Vein endothelial cell (primary cell): Measurements from ENCODE around the gene DUSP15. TPM values are rescaled to one million over a fixed set of nuclear protein-coding genes. Genes with fewer than 3 reads are reported as not detected.
A peak's percentile ranks its signal among the peaks of the same experiment; 100 is the strongest.

Experiments used
- small RNA-seq: library from RNA; depleted of rRNA; stranded (forward); fragments of <200 nt; gene quantifications from one replicate; pipeline ENCODE3, GENCODE V24; 2012
- total RNA-seq: library from RNA; depleted of rRNA; stranded (reverse); fragments of >200 nt; gene quantifications from 2 replicates; pipeline ENCODE4 v1.2.3, GENCODE V29; 2012

The DUSP15 gene
- total RNA-seq: 0.19 and 0.65 TPM in 2 replicates

GRCh38 chr20:31869942-31870725, at the start of gene DUSP15, which contains the start of gene TTLL9:
TSS of gene DUSP15 (minus strand) at chr20:31870527. CDS start at chr20:31870337, 190 bp downstream.
TSS of gene TTLL9 (plus strand) at chr20:31870634. CDS start at chr20:31871127, 493 bp downstream.

GRCh38 chr20:31845300-31845863, 24.9 kb downstream of the DUSP15 start, which contains the start of gene FOXS1:
TSS of gene FOXS1 (minus strand) at chr20:31845604. CDS start at chr20:31845542, 62 bp downstream.

GRCh38 chr20:31819083-31819784, 51.1 kb downstream of the DUSP15 start, which contains the start of gene MYLK2:
TSS of gene MYLK2 (plus strand) at chr20:31819356. CDS start at chr20:31819581, 225 bp downstream.

Small RNAs within 50 kb of the gene (small RNA-seq; reads per million reads assigned to genes)
- gene RNU1-94P: 3.0 reads per million, percentile 87 among the genes with 10 or more reads in this experiment

Other genes with a start within 250 kb of the DUSP15 start
- gene COX4I2, start 232.6 kb downstream of the DUSP15 start, total RNA-seq: not detected in 2 replicates
- gene BCL2L1, start 147.7 kb downstream of the DUSP15 start, total RNA-seq: 153 TPM in 2 replicates
- 40.5 and 68.8 TPM in 2 replicates for gene TPX2, start 131.2 kb downstream of the DUSP15 start, total RNA-seq
- gene MYLK2, start 51.2 kb downstream of the DUSP15 start, total RNA-seq: 2.9 and 8.5 TPM in 2 replicates
- 0.48 and 1.3 TPM in 2 replicates for gene FOXS1, start 24.9 kb downstream of the DUSP15 start, total RNA-seq
- under 0.01 and 0.10 TPM in 2 replicates for gene TTLL9, start 107 bp upstream of the DUSP15 start, total RNA-seq
- gene PDRG1, start 81.5 kb upstream of the DUSP15 start, total RNA-seq: 3.9 and 4.1 TPM in 2 replicates
- not detected in 2 replicates for gene XKR7, start 97.6 kb upstream of the DUSP15 start, total RNA-seq
- 14.9 and 16.7 TPM in 2 replicates for gene CCM2L, start 139.9 kb upstream of the DUSP15 start, total RNA-seq
- gene HCK, start 181.7 kb upstream of the DUSP15 start, total RNA-seq: 0.33 TPM in 1 of 2 replicates, not detected in the other
- gene TM9SF4, start 239.2 kb upstream of the DUSP15 start, total RNA-seq: 51.1 and 60.4 TPM in 2 replicates